Keratinocyte (primary cell): Measurements from ENCODE around the gene SLC39A9. TPM values are rescaled to one million over a fixed set of nuclear protein-coding genes. Genes with fewer than 3 reads are reported as not detected.

Experiments
- DNase-seq: peaks from one replicate; pipeline ENCODE4 v3.0.0-alpha.2; 2011; ENCODE audit warnings: low read depth, missing footprints, low spot score
- FAIRE-seq: peaks from 2 replicates; lab custom pipeline; 2011; peaks lifted over from hg19 to GRCh38; lab: Jason Lieb, UNC
- H2AFZ ChIP-seq: 2 replicates; pipeline ENCODE4 v1.6.0; 2012; ENCODE audit warnings: low read length, control low read depth, inconsistent platforms; ENCODE audit not compliant: control insufficient read depth
- H3K27ac ChIP-seq: 2 replicates; pipeline ENCODE4 v1.5.1; 2011; ENCODE audit warnings: low read length; ENCODE audit not compliant: control insufficient read depth, insufficient read depth
- H3K27me3 ChIP-seq: 3 replicates; pipeline ENCODE4 v1.6.0; 2011; ENCODE audit warnings: low read length; ENCODE audit not compliant: control insufficient read depth, insufficient read depth; ENCODE audit errors: extremely low read depth
- H3K36me3 ChIP-seq, 2 experiments: 2 replicates in 1 of 2; 3 replicates in 1 of 2; pipeline ENCODE4 v1.5.1; 2011; ENCODE audit warnings: low read length in 2 of 2, mild to moderate bottlenecking in 1 of 2; ENCODE audit not compliant: control insufficient read depth in 2 of 2, insufficient read depth in 2 of 2; ENCODE audit errors: extremely low read depth in 1 of 2
- H3K4me1 ChIP-seq: 3 replicates; pipeline ENCODE4 v1.5.1; 2011; ENCODE audit warnings: low read length; ENCODE audit not compliant: control insufficient read depth, insufficient read depth; ENCODE audit errors: extremely low read depth
- H3K4me2 ChIP-seq: 3 replicates; pipeline ENCODE4 v1.6.0; 2011; ENCODE audit warnings: low read depth, low read length; ENCODE audit not compliant: control insufficient read depth, insufficient read depth; ENCODE audit errors: extremely low read depth
- H3K4me3 ChIP-seq, 3 experiments: fragments of 200-600 bp in 1 of 3; sonication (generic) in 1 of 3; 2 replicates in 2 of 3; 3 replicates in 1 of 3; pipeline ENCODE4 v1.5.1; 2011 to 2016; ENCODE audit warnings: low read length in 3 of 3, mild to moderate bottlenecking in 3 of 3, control low read depth in 2 of 3, inconsistent platforms in 1 of 3, low read depth in 1 of 3, mixed read lengths in 1 of 3, mixed run types in 1 of 3, moderate library complexity in 1 of 3; ENCODE audit not compliant: control insufficient read depth in 2 of 3, insufficient read depth in 2 of 3; ENCODE audit errors: extremely low read depth in 1 of 3
- H3K79me2 ChIP-seq: 2 replicates; pipeline ENCODE4 v1.6.0; 2012; ENCODE audit warnings: low read length; ENCODE audit not compliant: control insufficient read depth, insufficient read depth
- H3K9ac ChIP-seq: 3 replicates; pipeline ENCODE4 v1.6.0; 2011; ENCODE audit warnings: low read length; ENCODE audit not compliant: control insufficient read depth, insufficient read depth; ENCODE audit errors: extremely low read depth
- H3K9me1 ChIP-seq: 3 replicates; pipeline ENCODE4 v1.6.0; 2011; ENCODE audit warnings: low read length; ENCODE audit not compliant: control insufficient read depth, insufficient read depth; ENCODE audit errors: extremely low read depth
- H3K9me3 ChIP-seq: 2 replicates; pipeline ENCODE4 v1.5.1; 2012; ENCODE audit warnings: low read depth, low read length; ENCODE audit not compliant: control insufficient read depth
- H4K20me1 ChIP-seq: 3 replicates; pipeline ENCODE4 v1.6.0; 2011; ENCODE audit warnings: low read length; ENCODE audit not compliant: control insufficient read depth, insufficient read depth; ENCODE audit errors: extremely low read depth
- CTCF ChIP-seq, 3 experiments: IDR thresholded peaks in 1 of 3; conservative IDR thresholded peaks in 1 of 3; optimal IDR thresholded peaks in 1 of 3; 2 replicates in 2 of 3; 3 replicates in 1 of 3; pipeline versions ENCODE3 to v1.5.1; 2011; ENCODE audit warnings: low read length in 3 of 3, mild to moderate bottlenecking in 3 of 3, moderate library complexity in 2 of 3, control low read depth in 1 of 3, inconsistent platforms in 1 of 3; ENCODE audit not compliant: insufficient read depth in 2 of 3; ENCODE audit errors: extremely low read depth in 1 of 3
- EZH2 ChIP-seq: IDR thresholded peaks from one replicate; pipeline ENCODE4 v1.6.1; 2012; ENCODE audit warnings: inconsistent platforms, mild to moderate bottlenecking, low read length, moderate library complexity
- dilution Hi-C: fragments of 300-500 bp; cut with MboI; formaldehyde crosslinking; loops from one replicate; pipeline ENCODE4 v1.7.0; 2020; ENCODE audit warnings: low sequenced_read_pairs; ENCODE audit not compliant: extremely low pct_ligation_motif_present
- polyA plus RNA-seq, 5 experiments: library from polyadenylated mRNA; depleted of rRNA in 3 of 5; stranded (reverse) in 3 of 5; stranded (forward) in 1 of 5; unstranded in 1 of 5; fragments of >200 nt; gene quantifications; 1 replicate in 1 of 5; 2 replicates in 3 of 5; 3 replicates in 1 of 5; pipeline versions ENCODE4 v1.2.1 to v1.2.3, GENCODE V29; 2011 to 2012; ENCODE audit warnings: missing spikeins in 2 of 5, low read depth in 1 of 5, low replicate concordance in 1 of 5

Gene SLC39A9
- polyA plus RNA-seq, 1 donor (not counting 4 experiments of a cell fraction or from before 2014, with no cell fraction given) = 58.8 TPM

DNA sequence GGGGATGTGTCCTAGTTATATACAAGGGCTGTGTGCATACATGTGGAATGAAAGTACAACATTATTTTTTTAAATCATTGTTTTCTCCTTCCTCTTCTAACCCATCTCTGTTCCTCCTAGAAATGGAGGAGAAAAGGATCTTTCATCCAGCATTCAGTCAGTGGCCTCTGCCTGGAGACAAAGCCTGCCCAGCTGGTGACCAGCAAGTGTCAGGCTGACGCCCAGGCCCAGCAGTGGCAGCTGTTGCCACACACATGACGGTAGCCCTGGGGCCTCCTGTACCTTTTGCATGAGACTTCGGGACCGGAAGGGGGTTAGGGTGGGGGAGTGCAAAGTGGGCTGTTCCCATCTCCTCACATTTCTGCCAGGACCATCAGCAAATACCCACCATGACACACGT, 46.6 kb upstream of the SLC39A9 start:
- Histone ChIP-seq H3K4me3 (no peak overlapping the region), H3K4me1 (no peaks in the 10 kb centered on the region), H4K20me1 (no peaks in the 10 kb centered on the region), H3K79me2 (no peaks in the 10 kb centered on the region), H3K9me3 (no peaks in the 10 kb centered on the region), H3K27me3 (peaks cover 12% of the 10 kb centered on the region), H3K27ac (no peak overlapping the region), H2AFZ (no peak overlapping the region), H3K9ac (no peak overlapping the region), H3K4me2 (no peak overlapping the region), H3K9me1 (no peaks in the 10 kb centered on the region), H3K36me3 (no peaks in the 10 kb centered on the region)
- no peak for TF ChIP-seq CTCF (optimal IDR thresholded peaks at IDR 0.05 in 1 of 3, IDR thresholded peaks at IDR 0.05 in 1 of 3, conservative IDR thresholded peaks at IDR 0.05 in 1 of 3; ENCODE audit: extremely low read depth in 1 of 3, insufficient read depth in 2 of 3, low read length in 3 of 3)
- no peak for FAIRE-seq
- dilution Hi-C loops = no loop called here
- no peak for DNase-seq

GRCh38 chr14:69353168-69353567, 45.3 kb upstream of the SLC39A9 start:
- H3K9me1 ChIP-seq = no peaks in the 10 kb centered on the region
- H2AFZ ChIP-seq = no peak overlapping the region
- dilution Hi-C loops = no loop called here
- H4K20me1 ChIP-seq = no peaks in the 10 kb centered on the region
- TF ChIP-seq EZH2 = no peak
- TF ChIP-seq CTCF (optimal IDR thresholded peaks at IDR 0.05 in 1 of 3, IDR thresholded peaks at IDR 0.05 in 1 of 3, conservative IDR thresholded peaks at IDR 0.05 in 1 of 3; ENCODE audit: extremely low read depth in 1 of 3, insufficient read depth in 2 of 3, low read length in 3 of 3) = no peak
- no peak overlapping the region for H3K27ac ChIP-seq
- H3K4me1 ChIP-seq = no peaks in the 10 kb centered on the region
- no peaks in the 10 kb centered on the region for H3K79me2 ChIP-seq
- H3K4me3 ChIP-seq = no peak overlapping the region
- no peak overlapping the region for H3K9ac ChIP-seq
- peaks cover 10% of the 10 kb centered on the region for H3K27me3 ChIP-seq
- no peak for DNase-seq
- no peaks in the 10 kb centered on the region for H3K9me3 ChIP-seq
- H3K4me2 ChIP-seq = no peak overlapping the region
- no peaks in the 10 kb centered on the region for H3K36me3 ChIP-seq
- FAIRE-seq = no peak
